ENCODE measurements around the gene PODNL1.
"Not testable (repeated sequence)": the region's sequence is repeated elsewhere in the genome, so short reads cannot be mapped to it uniquely, and the experiment has no call there.

Gene PODNL1

GRCh38 chr19:13923194-13923987 lies 14.8 kb downstream of the PODNL1 start:
- DNase-seq = no peak

DNA sequence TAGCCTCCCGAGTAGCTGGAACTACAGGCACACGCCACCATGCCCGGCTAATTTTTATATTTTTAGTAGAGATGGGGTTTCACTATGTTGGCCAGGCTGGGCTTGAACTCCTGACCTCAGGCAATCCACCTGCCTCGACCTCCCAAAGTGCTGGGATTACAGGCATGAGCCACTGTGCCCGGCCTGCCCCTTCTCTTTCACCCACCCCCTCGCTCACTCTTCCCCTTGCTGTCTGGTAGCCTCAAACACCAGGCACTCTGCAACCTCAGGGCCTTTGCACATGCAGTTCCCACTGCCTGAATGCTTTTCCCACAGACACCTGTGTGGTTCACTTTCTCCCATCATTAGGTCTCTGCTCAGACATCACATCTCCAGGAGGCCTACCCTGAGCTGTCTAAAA lies 16.1 kb downstream of the PODNL1 start:
- DNase-seq = not testable (repeated sequence)

DNA sequence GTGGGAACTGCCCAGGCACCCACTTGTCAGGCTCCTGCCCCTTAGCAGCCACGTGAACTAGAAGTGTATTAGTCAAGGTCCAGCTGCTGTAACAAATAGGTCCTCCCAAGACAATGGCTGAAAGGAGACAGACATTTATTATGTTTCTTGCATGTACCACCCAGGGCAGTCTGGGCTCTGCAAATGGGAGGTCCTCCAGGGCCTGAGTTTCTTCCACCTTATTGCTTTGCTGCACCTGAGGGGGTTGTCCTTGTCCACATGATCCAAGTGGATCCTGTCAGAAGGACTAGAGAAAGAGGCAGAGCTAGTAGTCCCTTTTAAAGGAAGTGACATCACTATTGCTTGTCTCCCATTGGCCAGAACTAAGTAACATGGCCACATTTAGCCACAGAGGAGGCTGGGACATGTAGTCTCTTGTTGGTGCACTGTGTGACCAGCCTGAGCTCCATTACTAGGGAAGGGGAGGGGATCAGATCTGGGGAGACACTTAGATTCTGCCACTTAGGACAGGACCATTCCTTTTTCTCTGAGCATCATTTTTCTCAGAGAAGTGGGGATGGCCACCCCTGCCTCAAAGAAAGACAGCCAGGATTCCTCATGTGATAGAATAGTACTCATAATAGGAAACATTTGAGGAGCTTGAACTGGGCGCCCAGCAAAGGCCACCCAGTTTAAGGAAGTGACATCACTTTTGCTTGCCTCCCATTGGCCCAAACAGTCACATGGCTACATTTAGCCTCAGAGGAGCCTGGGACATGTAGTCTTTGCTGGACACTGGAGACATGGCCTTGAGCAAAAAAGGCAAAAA lies 17.1 kb downstream of the PODNL1 start:
- peak; percentile 19 for DNase-seq

DNA sequence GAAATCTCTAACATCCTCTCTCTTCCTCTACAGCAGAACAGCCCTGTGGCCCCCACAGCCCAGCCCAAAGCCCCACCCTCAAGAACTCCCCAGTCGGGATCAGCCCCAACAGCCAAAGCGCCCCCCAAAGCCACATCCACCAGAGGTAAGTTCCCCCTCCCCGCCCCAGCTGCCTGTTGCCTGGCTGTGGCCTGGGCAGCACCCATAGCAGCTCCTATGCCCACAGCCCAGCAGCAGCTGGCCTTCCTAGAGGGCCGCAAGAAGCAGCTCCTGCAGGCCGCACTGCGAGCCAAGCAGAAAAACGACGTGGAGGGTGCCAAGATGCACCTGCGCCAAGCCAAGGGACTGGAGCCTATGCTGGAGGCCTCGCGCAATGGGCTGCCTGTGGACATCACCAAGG lies 17.7 kb downstream of the PODNL1 start:
- no peak for DNase-seq

DNA sequence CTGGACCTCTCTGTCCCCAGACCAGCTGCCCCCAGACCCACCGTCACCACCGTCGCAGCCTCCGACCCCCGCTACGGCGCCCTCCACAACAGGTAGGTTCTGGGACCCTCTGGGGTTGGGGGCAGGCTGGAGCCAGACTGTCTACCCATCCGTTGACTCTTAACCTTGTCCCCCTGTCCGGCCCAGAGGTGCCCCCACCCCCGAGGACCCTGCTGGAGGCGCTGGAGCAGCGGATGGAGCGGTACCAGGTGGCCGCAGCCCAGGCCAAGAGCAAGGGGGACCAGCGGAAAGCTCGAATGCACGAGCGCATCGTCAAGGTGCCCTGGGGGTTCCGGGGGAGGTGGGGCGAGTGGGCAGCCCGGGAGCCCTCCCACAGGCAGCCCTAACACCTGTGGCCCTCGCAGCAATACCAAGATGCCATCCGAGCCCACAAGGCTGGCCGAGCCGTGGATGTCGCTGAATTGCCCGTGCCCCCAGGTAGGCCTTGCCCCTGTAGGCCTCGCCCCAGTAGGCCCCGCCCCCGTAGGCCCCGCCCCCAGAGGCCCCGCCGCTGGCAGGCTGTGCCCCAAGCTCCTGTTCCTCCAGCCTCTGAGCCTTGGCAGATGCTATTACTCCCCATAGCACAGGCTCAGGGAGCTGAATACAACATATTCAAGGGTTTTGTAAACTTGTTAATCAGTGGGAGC lies 19.3 kb downstream of the PODNL1 start:
- no peak for DNase-seq

GRCh38 chr19:13917888-13918406 lies 20.3 kb downstream of the PODNL1 start:
- no peak for DNase-seq

DNA sequence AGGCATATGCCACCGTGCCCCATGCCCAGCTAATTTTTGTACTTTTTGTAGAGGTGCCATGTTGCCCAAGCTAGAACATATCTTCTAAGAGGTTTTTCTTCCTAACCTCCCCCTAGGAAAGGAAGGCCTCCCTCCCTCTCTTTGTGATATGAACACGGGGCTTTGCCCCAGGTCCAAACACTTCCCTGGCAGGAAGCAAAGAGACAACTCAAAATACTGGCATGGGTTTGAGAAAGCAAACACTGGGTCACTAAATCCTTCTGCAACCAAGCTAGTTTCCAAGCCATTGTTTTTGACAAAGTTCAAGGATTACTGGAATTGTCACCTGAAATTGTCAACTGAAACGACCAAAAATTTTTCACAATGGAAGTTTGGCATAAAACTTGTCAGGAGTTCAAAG lies 23.4 kb downstream of the PODNL1 start:
- no peak for DNase-seq

GRCh38 chr19:13913352-13913751 lies 24.9 kb downstream of the PODNL1 start:
- no peak for DNase-seq

- no peak for DNase-seq
Measured at GRCh38 chr19:13909430-13909829, 28.8 kb downstream of the PODNL1 start.

DNA sequence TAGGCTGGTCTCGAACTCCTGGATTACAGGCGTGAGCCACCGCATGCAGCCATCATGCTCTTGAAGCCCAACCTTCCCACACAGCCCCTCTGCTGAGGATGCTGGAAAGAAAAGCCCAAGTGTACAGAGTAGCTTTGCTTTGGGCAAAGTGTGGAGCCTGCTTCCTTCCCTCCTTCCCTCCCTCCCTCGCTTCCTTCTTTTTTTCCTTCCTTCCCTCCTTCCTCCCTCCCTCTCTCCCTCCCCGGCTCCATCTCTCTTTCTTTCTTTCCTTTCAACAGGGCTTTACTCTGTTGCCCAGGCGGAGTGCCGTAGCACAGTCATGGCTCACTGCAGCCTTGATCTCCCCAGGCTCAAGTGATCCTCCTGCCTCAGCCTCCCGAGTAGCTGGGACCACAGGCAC lies 29.5 kb downstream of the PODNL1 start:
- DNase-seq = no peak

GRCh38 chr19:13906910-13907309 lies 31.3 kb downstream of the PODNL1 start:
- no peak for DNase-seq

DNA sequence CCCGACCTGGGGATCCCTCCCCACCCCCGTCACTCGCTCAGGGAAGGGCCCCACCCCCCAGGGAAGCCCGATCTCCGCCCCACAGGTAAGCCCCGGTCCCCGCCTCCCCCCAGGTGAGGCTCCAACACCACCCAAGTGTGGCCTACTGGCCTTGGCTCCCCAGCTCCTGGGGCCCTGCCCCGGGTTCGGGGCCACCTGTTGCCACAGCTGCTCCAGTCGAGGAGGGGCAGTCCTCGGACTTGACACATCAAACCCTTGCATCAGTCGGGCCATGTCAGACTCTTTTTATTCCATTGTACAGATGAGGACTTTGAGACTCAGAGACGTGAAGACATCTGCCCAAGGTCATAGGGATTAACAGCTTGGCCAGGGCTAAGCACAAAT lies 31.7 kb downstream of the PODNL1 start:
- DNase-seq = no peak

DNA sequence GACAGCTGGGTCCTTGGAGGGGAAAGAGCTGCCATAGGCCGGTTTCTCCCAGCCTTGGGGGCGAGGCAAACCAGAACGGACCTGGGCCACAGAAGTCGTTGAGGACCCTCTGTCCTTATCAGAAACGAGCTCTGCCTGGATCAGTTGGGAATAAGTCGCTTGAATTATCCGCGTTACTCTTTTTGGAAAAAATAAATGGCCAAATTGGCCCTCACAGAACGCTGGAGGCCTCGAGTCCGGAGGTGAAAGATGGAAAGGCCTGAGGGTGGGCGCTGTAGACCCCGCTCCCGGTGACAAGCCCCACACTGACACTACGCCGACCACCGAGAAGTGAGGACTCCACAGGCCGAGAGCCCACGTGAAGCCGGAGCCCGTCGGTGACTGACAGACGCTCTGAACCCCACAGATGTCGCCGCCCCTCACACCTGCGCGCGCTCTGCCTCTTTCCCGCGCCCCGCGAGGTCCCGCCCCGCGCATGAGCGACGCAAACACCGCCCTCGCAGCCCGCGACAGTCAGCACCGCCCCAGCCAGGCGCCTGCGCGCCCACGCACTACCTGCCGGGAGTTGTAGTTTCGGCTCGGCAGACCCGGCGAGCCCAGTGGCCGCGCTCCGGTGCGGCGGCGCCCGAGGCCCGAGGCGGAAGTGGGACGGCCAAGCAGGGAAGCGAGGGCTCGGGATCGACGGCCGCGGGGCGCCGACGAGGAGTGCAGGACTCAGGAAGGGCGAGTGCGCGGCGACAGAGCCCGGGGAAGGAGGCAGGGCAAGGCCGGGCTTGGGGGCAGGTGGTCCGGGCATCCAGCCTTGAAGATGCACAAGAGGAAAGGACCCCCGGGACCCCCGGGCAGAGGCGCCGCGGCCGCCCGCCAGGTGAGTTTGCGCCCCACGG lies 32.3 kb downstream of the PODNL1 start, which contains the start of the genes BRME1 and CC2D1A:
Gene BRME1, minus strand, starts transcription at position 484 of the 887 bp plus-strand sequence. CDS start 1,225 bp downstream, outside the sequence.
Gene CC2D1A, plus strand, starts transcription at position 568 of the 887 bp plus-strand sequence. Its CDS starts 241 bp downstream, at position 809.
- peak; percentile 84 for DNase-seq

DNA sequence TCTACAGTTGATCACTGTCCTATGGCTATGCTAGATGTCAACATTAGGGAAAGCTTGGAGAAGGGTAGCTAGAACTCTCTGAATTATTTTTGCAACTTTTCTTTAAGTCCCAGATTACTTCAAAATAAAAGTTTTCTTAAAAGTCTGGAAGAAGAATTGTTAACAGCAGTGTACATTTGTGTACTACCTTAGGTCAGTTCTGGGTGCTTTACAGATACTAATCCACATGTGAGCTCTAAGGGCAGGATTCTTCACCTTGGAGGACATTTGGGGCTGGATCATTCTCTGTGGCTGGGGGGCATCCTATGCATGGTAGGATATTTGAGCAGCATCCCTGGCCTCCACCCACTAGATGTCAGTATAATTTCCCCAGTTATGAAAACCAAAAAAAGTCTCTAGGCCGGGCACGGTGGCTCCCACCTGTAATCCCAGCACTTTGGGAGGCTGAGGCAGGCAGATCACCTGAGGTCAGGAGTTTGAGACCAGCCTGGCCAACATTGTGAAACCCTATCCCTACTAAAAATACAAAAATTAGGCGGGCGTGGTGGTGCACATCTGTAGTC lies 35.1 kb downstream of the PODNL1 start:
- DNase-seq = no peak

GRCh38 chr19:13899912-13900584 lies 38.2 kb downstream of the PODNL1 start:
- DNase-seq = no peak

DNA sequence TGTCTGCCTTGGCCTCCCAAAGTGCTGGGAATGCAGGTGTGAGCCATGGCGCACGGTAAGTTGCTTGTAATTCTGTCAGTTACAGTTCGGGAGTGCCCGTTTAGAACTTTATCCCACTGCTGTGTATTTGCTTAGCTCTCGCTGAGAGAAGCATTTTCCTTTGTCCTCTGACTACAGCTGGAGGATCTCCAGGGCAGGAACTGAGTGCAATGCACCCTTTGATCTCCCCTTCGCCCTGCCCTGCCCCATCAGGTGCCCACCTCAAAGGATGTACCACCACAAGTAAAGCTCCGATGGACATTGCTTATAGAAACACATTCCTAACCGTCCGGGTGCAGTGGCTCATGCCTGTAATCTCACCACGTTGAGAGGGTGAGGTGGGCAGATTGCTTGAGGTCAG lies 38.8 kb downstream of the PODNL1 start:
- no peak for DNase-seq

DNA sequence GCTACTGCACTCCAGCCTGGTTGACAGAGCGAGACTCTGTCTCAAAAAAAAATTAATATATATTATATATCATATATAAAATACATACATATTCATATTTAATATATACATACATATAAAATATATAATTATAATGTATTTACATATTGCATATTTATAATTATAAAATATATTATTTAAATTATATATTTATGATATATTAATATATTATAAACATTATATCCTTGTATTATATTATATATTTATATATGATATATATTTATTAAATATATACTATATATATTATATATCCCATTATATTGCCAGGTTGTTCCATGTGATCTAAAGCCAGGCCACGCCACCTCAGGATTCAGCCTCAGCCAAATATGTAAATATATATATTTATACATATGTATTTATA lies 42.0 kb downstream of the PODNL1 start:
- no peak for DNase-seq

DNA sequence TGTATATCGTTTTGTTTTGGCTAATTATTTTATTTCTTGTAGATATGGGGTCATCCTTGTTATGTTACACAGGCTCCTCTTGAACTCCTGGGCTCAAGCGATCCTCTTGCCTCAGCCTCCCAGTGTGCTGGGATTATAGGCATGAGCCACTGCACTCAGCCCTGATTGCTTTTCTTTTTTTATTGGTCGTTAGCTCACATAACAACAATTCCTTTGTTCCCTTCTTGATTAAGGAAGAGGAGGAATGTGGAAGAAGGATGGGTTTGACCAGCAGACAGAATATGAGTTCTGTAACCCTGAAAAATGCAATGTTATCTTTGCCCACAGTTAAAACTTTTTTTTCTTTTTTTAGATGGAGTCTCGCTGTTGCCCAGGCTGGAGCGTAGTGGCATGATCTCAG lies 43.7 kb downstream of the PODNL1 start:
- DNase-seq = no peak

DNA sequence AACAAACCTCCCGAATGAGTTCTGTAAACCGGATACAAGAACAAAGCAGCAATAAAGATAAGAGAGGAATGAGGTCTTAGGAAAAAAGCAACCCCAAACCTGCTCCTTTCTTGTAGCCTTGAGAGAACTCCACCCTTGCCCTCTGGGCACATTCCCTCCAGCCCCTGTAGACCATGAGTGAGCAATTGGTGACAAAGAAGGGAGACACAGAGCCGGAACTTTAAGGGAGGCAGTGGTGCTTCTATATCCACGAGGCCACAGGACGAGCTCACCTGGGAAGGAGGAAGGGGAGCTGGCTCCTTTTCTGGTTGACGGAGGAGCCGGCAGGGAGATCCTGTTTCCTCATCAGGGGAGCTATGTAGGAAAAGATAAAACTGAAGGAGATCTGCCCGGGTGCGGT lies 45.3 kb downstream of the PODNL1 start:
- no peak for DNase-seq

GRCh38 chr19:13890136-13890535 lies 48.1 kb downstream of the PODNL1 start:
- DNase-seq = no peak

GRCh38 chr19:13888281-13888680 lies 49.9 kb downstream of the PODNL1 start:
- no peak for DNase-seq

All from NCI-H2227 treated with DMSO at 0.1 percent for 48 hours (cell line).